Ectodermal cell (in vitro differentiated cells): ENCODE results near the gene TUBGCP6.

Source experiments
- H3K27ac ChIP-seq: 2 replicates; pipeline ENCODE4 v1.7.0; 2013; ENCODE audit warnings: mild to moderate bottlenecking, low read depth, low read length; ENCODE audit not compliant: insufficient read depth, poor library complexity, severe bottlenecking
- H3K27me3 ChIP-seq: 2 replicates; pipeline ENCODE4 v1.7.0; 2013; ENCODE audit warnings: mild to moderate bottlenecking, low read length; ENCODE audit not compliant: insufficient read depth, control insufficient read depth, poor library complexity, severe bottlenecking
- H3K36me3 ChIP-seq: one replicate; pipeline ENCODE4 v1.7.0; 2013; ENCODE audit warnings: low read length; ENCODE audit not compliant: control insufficient read depth, insufficient read depth
- H3K4me1 ChIP-seq: one replicate; pipeline ENCODE4 v1.7.0; 2013; ENCODE audit warnings: low read length; ENCODE audit not compliant: control insufficient read depth, insufficient read depth
- H3K4me3 ChIP-seq: 2 replicates; pipeline ENCODE4 v1.7.0; 2013; ENCODE audit warnings: low read depth, low read length, control low read depth; ENCODE audit not compliant: insufficient read depth
- H3K9me3 ChIP-seq: 2 replicates; pipeline ENCODE4 v1.7.0; 2013; ENCODE audit warnings: mild to moderate bottlenecking, low read length, moderate library complexity; ENCODE audit not compliant: control insufficient read depth
- WGBS, 2 experiments: methylation state at CpG; one replicate each; pipeline ENCODE4 v1.1.7; 2013; ENCODE audit warnings: missing lambda C conversion rate in 2 of 2; 5-methylcytosine and 5-hydroxymethylcytosine counted together

TUBGCP6 gene

GRCh38 chr22:50271519-50271970 lies 26.7 kb upstream of the TUBGCP6 start:
- Histone ChIP-seq H3K36me3 (peaks cover 16% of the 10 kb centered on the region), H3K4me1 (peaks cover 40% of the 10 kb centered on the region), H3K27ac (peak overlapping the region; percentile 36), H3K9me3 (no peaks in the 10 kb centered on the region), H3K4me3 (peak overlapping the region; percentile 29), H3K27me3 (peaks cover 51% of the 10 kb centered on the region)
- WGBS, 2 experiments = 1% methylated on average over 45 of the region's 45 CpGs

- Histone ChIP-seq H3K9me3 (no peaks in the 10 kb centered on the region), H3K4me3 (peak overlapping the region; percentile 38), H3K27ac (no peak overlapping the region), H3K36me3 (peaks cover 9% of the 10 kb centered on the region), H3K27me3 (peaks cover 57% of the 10 kb centered on the region), H3K4me1 (peaks cover 40% of the 10 kb centered on the region)
- WGBS, 2 experiments = 4 to 5% methylated on average over 53 of the region's 53 CpGs
These were observed 26.0 kb upstream of the TUBGCP6 start for GRCh38 chr22:50270666-50271394.

- H3K27me3 ChIP-seq = peaks cover 60% of the 10 kb centered on the region
- H3K4me1 ChIP-seq = peaks cover 37% of the 10 kb centered on the region
- H3K9me3 ChIP-seq = no peaks in the 10 kb centered on the region
- peaks cover 2% of the 10 kb centered on the region for H3K36me3 ChIP-seq
- 1% methylated on average over 92 of the region's 92 CpGs for WGBS, 2 experiments
- H3K4me3 ChIP-seq = peak within 1 kb of the TSS; percentile 38
- H3K27ac ChIP-seq = no peak within 1 kb of the TSS
These were observed 25.3 kb upstream of the TUBGCP6 start, which contains the start of gene MAPK11 for GRCh38 chr22:50269970-50270665. Gene MAPK11 (minus strand): TSS chr22:50270380. CDS start chr22:50270292, 88 bp downstream.

GRCh38 chr22:50269573-50269969 lies 24.7 kb upstream of the TUBGCP6 start:
- peaks cover 60% of the 10 kb centered on the region for H3K27me3 ChIP-seq
- WGBS, 2 experiments = 20 to 22% methylated on average over 18 of the region's 18 CpGs
- no peaks in the 10 kb centered on the region for H3K36me3 ChIP-seq
- H3K27ac ChIP-seq = no peak overlapping the region
- peak overlapping the region; percentile 31 for H3K4me3 ChIP-seq
- no peaks in the 10 kb centered on the region for H3K9me3 ChIP-seq
- peaks cover 35% of the 10 kb centered on the region for H3K4me1 ChIP-seq

- H3K4me1 ChIP-seq = peaks cover 31% of the 10 kb centered on the region
- no peak overlapping the region for H3K27ac ChIP-seq
- H3K27me3 ChIP-seq = peaks cover 60% of the 10 kb centered on the region
- 82 to 85% methylated on average over 9 of the region's 9 CpGs for WGBS, 2 experiments
- no peak overlapping the region for H3K4me3 ChIP-seq
- H3K9me3 ChIP-seq = no peaks in the 10 kb centered on the region
- H3K36me3 ChIP-seq = no peaks in the 10 kb centered on the region
These were observed 23.9 kb upstream of the TUBGCP6 start for GRCh38 chr22:50268655-50269113.

- Histone ChIP-seq H3K4me1 (peaks cover 32% of the 10 kb centered on the region), H3K4me3 (no peak overlapping the region), H3K36me3 (no peaks in the 10 kb centered on the region), H3K27me3 (peaks cover 60% of the 10 kb centered on the region), H3K27ac (no peak overlapping the region), H3K9me3 (no peaks in the 10 kb centered on the region)
- 45 to 51% methylated on average over 75 of the region's 75 CpGs for WGBS, 2 experiments
These were observed 23.0 kb upstream of the TUBGCP6 start for GRCh38 chr22:50267591-50268390.

GRCh38 chr22:50266994-50267393 lies 22.2 kb upstream of the TUBGCP6 start:
- H3K27me3 ChIP-seq = peaks cover 65% of the 10 kb centered on the region
- H3K4me3 ChIP-seq = no peak overlapping the region
- H3K27ac ChIP-seq = no peak overlapping the region
- peaks cover 32% of the 10 kb centered on the region for H3K4me1 ChIP-seq
- H3K9me3 ChIP-seq = no peaks in the 10 kb centered on the region
- 86% methylated on average over 37 of the region's 37 CpGs for WGBS, 2 experiments
- no peaks in the 10 kb centered on the region for H3K36me3 ChIP-seq

- peaks cover 64% of the 10 kb centered on the region for H3K27me3 ChIP-seq
- H3K4me1 ChIP-seq = peaks cover 27% of the 10 kb centered on the region
- H3K27ac ChIP-seq = no peak overlapping the region
- 85 to 88% methylated on average over 15 of the region's 15 CpGs for WGBS, 2 experiments
- H3K9me3 ChIP-seq = no peaks in the 10 kb centered on the region
- no peaks in the 10 kb centered on the region for H3K36me3 ChIP-seq
- H3K4me3 ChIP-seq = no peak overlapping the region
These were observed 20.3 kb upstream of the TUBGCP6 start for GRCh38 chr22:50264946-50265669.

- peaks cover 19% of the 10 kb centered on the region for H3K4me1 ChIP-seq
- no peak overlapping the region for H3K4me3 ChIP-seq
- no peaks in the 10 kb centered on the region for H3K36me3 ChIP-seq
- H3K9me3 ChIP-seq = no peaks in the 10 kb centered on the region
- WGBS, 2 experiments = 89 to 94% methylated on average over 15 of the region's 15 CpGs
- peaks cover 58% of the 10 kb centered on the region for H3K27me3 ChIP-seq
- H3K27ac ChIP-seq = no peak overlapping the region
These were observed 19.4 kb upstream of the TUBGCP6 start for GRCh38 chr22:50264104-50264745.
